Adipocyte (in vitro differentiated cells): ENCODE results near the gene JMJD7.

Experiments
- DNase-seq: peaks from one replicate; pipeline ENCODE4 v3.0.0-alpha.2; 2015; ENCODE audit warnings: low read depth
- H3K27me3 ChIP-seq: replicated peaks from 2 replicates; pipeline ENCODE4 v1.7.0; 2013; ENCODE audit warnings: mild to moderate bottlenecking, low read length, moderate library complexity; ENCODE audit not compliant: control insufficient read depth, insufficient read depth
- H3K36me3 ChIP-seq: 2 replicates; pipeline ENCODE4 v1.7.0; 2013; ENCODE audit warnings: low read length, mild to moderate bottlenecking, moderate library complexity; ENCODE audit not compliant: control insufficient read depth, insufficient read depth, severe bottlenecking
- H3K4me1 ChIP-seq: 2 replicates; pipeline ENCODE4 v1.7.0; 2013; ENCODE audit warnings: mild to moderate bottlenecking, low read length, moderate library complexity; ENCODE audit not compliant: control insufficient read depth, insufficient read depth
- H3K4me3 ChIP-seq: 2 replicates; pipeline ENCODE4 v1.7.0; 2013; ENCODE audit warnings: mild to moderate bottlenecking, low read length, moderate library complexity
- H3K9ac ChIP-seq: 2 replicates; pipeline ENCODE4 v1.7.0; 2013; ENCODE audit warnings: mild to moderate bottlenecking, low read length, moderate library complexity
- H3K9me3 ChIP-seq: 2 replicates; pipeline ENCODE4 v1.7.0; 2013; ENCODE audit warnings: mild to moderate bottlenecking, low read length, moderate library complexity; ENCODE audit not compliant: control insufficient read depth

Gene JMJD7

DNA sequence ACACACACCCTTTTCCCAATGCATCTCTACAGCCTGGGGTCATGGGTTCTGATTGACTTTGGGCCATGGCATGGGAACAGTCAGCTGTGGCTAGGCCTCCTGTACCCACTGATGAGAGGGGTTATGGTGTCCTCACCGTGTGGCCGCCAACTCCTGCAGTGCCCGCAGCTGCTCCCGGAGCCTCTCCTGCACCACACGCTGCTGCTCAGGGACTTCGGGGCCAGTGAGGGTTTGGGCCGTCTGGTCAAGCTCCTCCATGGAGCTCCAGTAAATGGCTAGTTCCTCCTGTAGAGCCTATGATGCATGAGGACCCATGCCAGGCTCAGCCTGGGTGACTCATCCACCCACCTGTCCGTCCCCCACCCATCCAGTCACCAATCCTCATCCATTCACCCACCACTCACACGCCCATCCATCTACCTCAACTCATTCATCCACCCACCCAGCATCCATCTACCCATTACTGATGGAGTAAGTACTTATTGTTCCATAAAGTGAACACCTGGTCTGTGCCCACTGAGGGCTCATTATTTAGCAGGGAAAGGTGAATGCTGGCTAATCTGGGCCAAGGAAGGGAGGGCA, 44.4 kb downstream of the JMJD7 start:
- Histone ChIP-seq H3K4me3 (no peak overlapping the region), H3K4me1 (peaks cover 24% of the 10 kb centered on the region), H3K9ac (no peak overlapping the region), H3K27me3 (peaks cover 25% of the 10 kb centered on the region), H3K9me3 (no peaks in the 10 kb centered on the region), H3K36me3 (no peaks in the 10 kb centered on the region)
- no peak for DNase-seq

DNA sequence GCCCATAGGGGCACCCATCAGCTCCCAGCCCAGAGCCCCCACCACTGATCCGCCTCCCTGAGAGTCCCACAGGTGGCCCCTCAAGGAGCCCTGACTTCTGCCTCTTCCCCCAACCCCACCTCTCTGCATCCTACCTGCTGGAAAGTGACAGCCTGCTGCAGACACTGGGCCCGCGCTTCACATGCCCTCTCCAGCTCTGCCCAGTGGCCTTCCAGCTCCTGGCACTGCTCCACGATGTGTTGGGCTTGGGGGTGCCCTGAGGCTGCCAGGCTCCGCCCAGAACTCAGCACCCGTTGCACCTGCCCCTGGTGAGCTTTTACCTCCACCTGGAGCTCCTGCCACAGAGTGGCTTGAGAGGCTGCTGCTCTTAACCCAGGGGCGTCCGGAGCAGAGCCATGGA, 45.8 kb downstream of the JMJD7 start:
- no peaks in the 10 kb centered on the region for H3K36me3 ChIP-seq
- H3K9me3 ChIP-seq, result no peaks in the 10 kb centered on the region
- peaks cover 24% of the 10 kb centered on the region for H3K4me1 ChIP-seq
- no peak overlapping the region for H3K4me3 ChIP-seq
- DNase-seq, result no peak
- H3K9ac ChIP-seq, result no peak overlapping the region
- peaks cover 25% of the 10 kb centered on the region for H3K27me3 ChIP-seq

DNA sequence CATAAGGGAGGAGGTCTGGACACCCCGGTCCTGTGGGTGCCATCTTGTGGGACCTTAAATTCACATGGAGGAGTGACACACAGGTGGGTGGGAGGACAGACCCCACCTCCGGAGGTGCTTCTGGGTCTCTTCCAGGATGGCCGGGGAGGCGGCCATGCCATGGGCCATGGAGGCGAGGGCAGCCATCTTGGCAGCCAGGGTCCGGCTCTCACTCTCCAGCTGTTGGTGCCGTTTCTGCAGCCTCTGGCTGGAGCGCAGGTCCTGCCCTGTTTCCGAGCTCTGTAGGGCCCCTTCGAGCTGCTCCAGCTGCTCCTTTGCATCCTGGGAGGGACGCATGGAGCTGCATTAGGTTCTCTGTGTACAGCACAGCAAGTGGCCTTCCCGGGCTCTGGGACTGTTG, 46.8 kb downstream of the JMJD7 start:
- no peak overlapping the region for H3K9ac ChIP-seq
- H3K27me3 ChIP-seq, result peaks cover 34% of the 10 kb centered on the region
- no peaks in the 10 kb centered on the region for H3K9me3 ChIP-seq
- no peak overlapping the region for H3K4me3 ChIP-seq
- no peak for DNase-seq
- peaks cover 16% of the 10 kb centered on the region for H3K4me1 ChIP-seq
- H3K36me3 ChIP-seq, result no peaks in the 10 kb centered on the region

DNA sequence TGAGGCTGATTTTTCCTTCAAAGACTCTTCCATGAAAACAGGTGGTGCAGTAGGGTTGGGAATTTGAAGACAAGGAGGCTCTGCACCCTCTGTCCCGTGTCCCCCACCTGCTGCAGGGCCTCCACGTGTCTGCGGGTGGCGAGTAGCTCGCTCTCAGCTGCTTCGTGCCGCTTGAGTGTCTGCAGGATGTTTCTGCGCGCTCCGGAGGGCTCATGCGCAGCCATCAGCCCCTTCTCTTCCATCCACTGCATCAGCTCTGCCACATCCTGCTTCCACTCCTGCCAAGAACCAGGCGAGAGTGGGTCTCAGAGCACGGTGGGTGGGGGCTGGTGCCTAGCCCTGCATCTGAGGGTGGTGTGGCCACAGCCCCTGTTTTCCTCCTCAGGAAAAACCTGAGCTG, 48.1 kb downstream of the JMJD7 start:
- Histone ChIP-seq H3K9me3 (no peaks in the 10 kb centered on the region), H3K4me1 (peaks cover 3% of the 10 kb centered on the region), H3K4me3 (no peak overlapping the region), H3K36me3 (no peaks in the 10 kb centered on the region), H3K27me3 (peaks cover 43% of the 10 kb centered on the region), H3K9ac (no peak overlapping the region)
- no peak for DNase-seq

DNA sequence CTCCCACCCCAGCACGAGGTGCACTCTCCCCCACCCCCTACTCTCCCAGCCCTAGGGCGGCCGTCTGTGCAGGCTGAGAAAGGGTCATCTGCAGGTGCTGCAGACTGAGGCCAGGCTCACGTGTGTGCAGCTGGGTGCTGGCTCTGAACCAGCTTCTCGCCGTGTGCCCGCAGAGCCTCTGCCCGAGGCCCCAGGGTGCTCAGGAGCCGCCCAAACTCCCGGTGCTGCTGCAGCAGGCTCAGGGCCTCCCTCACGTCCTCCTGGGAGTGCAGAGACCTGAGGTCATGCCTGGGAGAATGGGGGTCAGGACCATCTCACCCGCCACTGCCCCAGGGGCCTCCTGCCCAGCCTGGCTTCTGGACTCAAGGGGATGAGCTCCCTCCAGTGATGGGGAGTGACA, 48.8 kb downstream of the JMJD7 start:
- H3K4me3 ChIP-seq, result no peak overlapping the region

DNA sequence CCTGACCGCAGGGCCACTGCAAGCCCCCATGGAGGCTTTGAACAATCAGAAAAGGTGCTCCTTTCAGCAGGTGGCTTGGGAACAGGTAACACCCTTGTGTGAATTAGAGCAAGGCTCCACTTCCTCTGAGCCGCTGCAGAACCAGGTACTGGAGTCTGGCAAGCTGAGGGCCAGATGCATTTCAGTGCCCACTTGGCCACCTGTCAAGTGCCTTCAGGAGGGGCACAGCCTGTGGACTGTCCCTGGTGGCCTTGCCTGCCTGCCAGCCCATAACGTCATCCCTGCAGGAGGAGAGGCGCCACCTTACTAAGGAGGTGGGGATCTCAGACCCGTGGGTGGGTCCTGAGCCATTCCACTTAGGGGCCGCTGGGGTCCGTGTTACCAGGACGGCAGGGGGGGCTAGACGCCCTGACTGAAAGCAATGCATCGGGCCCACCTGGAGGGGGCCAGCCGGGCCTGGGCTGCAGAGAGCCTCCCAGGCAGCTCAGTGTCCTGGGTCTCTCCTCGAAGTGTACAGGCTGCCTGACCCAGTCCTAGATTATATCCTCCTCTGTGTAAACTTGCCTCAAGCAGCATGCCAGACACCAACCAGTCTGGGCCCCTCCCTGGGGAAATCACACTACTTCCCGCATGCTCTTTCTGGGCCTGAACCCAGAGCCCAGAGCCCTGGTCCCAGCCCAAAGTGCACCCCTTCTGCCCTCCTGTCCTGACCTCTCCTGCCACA, 49.9 kb downstream of the JMJD7 start:
- Histone ChIP-seq H3K4me3 (no peak overlapping the region), H3K9me3 (no peaks in the 10 kb centered on the region), H3K4me1 (no peaks in the 10 kb centered on the region), H3K9ac (no peak overlapping the region), H3K27me3 (peaks cover 44% of the 10 kb centered on the region), H3K36me3 (no peaks in the 10 kb centered on the region)
- DNase-seq, result no peak

More for the DNA sequence above, 48.8 kb downstream of the JMJD7 start:
- H3K9me3 ChIP-seq, result no peaks in the 10 kb centered on the region
- no peaks in the 10 kb centered on the region for H3K4me1 ChIP-seq
- no peak for DNase-seq
- H3K9ac ChIP-seq, result no peak overlapping the region
- H3K36me3 ChIP-seq, result no peaks in the 10 kb centered on the region
- H3K27me3 ChIP-seq, result peaks cover 50% of the 10 kb centered on the region

DNA sequence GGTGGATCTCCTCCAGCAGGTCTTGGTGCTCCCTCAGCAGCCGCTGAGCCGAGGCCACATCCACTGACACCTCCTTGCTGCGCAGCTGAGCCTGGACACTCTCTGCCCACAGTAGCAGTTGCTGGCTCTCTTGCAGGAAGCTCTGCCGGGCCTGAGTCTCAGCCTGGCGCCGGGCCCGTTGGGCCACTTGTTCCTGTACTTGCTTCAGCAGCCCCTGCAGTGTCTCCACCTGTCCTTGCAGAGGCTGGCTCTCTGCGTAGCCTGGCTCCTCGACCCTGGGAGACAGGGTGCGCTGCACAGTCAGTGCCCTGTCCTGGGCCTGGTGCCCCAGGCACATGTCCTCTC, 50.4 kb downstream of the JMJD7 start:
- H3K9me3 ChIP-seq, result no peaks in the 10 kb centered on the region
- peaks cover 40% of the 10 kb centered on the region for H3K27me3 ChIP-seq
- no peaks in the 10 kb centered on the region for H3K36me3 ChIP-seq
- no peaks in the 10 kb centered on the region for H3K4me1 ChIP-seq
- no peak overlapping the region for H3K9ac ChIP-seq
- no peak for DNase-seq
- H3K4me3 ChIP-seq, result no peak overlapping the region

DNA sequence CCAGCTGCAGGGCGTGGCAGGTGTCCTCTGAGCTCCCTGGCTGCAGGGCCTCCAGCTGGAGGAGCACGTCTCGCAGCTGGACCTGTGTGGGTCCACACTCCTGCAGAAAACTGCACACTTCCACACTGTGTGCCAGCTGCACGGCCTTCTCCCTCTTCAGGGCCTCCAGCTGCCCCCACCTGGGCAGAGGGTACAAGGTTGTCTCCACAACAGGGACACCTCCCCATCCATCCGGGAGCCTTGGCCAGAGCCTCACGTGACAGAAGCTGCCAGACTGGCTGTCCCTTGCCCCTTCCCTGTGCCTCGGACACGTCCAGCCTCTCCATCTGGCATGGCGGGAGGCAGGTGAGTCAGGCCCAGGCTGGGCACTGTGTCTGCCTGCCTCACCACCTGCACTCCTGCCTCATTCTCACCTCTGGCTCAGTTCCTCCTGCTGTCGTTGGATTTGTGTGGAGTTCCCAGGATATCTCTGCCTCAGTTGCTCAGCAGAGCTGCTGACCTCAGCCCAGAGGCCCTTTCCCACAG, 51.5 kb downstream of the JMJD7 start:
- Histone ChIP-seq H3K27me3 (peaks cover 38% of the 10 kb centered on the region), H3K4me1 (no peaks in the 10 kb centered on the region), H3K4me3 (no peak overlapping the region), H3K9me3 (no peaks in the 10 kb centered on the region), H3K9ac (no peak overlapping the region), H3K36me3 (no peaks in the 10 kb centered on the region)
- no peak for DNase-seq

GRCh38 chr15:41880156-41880877, 52.4 kb downstream of the JMJD7 start:
- H3K9me3 ChIP-seq, result no peaks in the 10 kb centered on the region
- H3K9ac ChIP-seq, result no peak overlapping the region
- peaks cover 31% of the 10 kb centered on the region for H3K27me3 ChIP-seq
- no peak overlapping the region for H3K4me3 ChIP-seq
- no peak for DNase-seq
- no peaks in the 10 kb centered on the region for H3K36me3 ChIP-seq
- H3K4me1 ChIP-seq, result no peaks in the 10 kb centered on the region

DNA sequence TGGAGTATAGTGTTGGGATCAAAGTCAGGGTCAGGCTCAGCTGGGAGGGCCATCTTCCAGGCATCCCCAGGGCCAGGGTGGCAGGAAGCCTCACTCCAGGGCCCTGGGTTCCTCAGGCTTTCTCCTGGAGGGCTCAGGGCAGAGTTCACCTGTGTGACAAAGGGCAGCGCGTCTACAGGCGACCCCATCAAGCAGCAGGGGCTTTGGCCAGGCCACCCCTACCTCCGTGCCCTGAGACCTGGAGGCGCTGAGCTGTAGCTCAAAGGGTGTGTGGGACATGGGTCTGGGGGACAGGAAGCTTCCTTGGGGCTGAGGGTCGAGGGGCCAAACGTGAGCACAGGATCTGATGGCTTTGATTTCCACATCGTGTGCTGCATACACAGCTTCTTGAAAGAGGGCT, 53.2 kb downstream of the JMJD7 start:
- no peaks in the 10 kb centered on the region for H3K9me3 ChIP-seq
- peaks cover 28% of the 10 kb centered on the region for H3K27me3 ChIP-seq
- H3K4me1 ChIP-seq, result no peaks in the 10 kb centered on the region
- no peak overlapping the region for H3K4me3 ChIP-seq
- no peak for DNase-seq
- H3K9ac ChIP-seq, result no peak overlapping the region
- H3K36me3 ChIP-seq, result no peaks in the 10 kb centered on the region

DNA sequence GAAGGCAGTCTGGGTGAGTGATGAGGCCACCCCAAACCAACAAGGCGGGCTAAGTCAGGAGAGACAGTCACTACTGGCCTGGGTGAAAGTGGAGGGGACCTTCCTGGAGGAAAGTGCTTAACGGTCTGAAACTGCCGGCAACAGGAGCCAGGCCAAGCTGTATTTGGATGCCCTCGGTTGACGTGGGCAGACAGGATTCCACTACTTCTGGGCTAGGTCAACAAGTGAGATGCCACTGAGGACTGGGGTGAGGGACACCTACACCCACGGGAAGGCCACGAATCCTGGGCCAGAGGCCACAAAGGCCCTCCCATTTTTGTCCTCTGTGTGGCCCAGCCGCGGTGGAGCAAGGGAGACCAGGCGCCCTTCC, 53.6 kb downstream of the JMJD7 start:
- no peak for DNase-seq
- Histone ChIP-seq H3K27me3 (peaks cover 25% of the 10 kb centered on the region), H3K9me3 (no peaks in the 10 kb centered on the region), H3K9ac (no peak overlapping the region), H3K36me3 (no peaks in the 10 kb centered on the region), H3K4me1 (no peaks in the 10 kb centered on the region), H3K4me3 (no peak overlapping the region)
